ENCODE results near the gene GRIK5.
A peak's percentile ranks its signal among the peaks of the same experiment; 100 is the strongest.
"Not testable (repeated sequence)": the region's sequence is repeated elsewhere in the genome, so short reads cannot be mapped to it uniquely, and the experiment has no call there.

GRIK5 gene, protein sequence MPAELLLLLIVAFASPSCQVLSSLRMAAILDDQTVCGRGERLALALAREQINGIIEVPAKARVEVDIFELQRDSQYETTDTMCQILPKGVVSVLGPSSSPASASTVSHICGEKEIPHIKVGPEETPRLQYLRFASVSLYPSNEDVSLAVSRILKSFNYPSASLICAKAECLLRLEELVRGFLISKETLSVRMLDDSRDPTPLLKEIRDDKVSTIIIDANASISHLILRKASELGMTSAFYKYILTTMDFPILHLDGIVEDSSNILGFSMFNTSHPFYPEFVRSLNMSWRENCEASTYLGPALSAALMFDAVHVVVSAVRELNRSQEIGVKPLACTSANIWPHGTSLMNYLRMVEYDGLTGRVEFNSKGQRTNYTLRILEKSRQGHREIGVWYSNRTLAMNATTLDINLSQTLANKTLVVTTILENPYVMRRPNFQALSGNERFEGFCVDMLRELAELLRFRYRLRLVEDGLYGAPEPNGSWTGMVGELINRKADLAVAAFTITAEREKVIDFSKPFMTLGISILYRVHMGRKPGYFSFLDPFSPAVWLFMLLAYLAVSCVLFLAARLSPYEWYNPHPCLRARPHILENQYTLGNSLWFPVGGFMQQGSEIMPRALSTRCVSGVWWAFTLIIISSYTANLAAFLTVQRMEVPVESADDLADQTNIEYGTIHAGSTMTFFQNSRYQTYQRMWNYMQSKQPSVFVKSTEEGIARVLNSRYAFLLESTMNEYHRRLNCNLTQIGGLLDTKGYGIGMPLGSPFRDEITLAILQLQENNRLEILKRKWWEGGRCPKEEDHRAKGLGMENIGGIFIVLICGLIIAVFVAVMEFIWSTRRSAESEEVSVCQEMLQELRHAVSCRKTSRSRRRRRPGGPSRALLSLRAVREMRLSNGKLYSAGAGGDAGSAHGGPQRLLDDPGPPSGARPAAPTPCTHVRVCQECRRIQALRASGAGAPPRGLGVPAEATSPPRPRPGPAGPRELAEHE

DNA sequence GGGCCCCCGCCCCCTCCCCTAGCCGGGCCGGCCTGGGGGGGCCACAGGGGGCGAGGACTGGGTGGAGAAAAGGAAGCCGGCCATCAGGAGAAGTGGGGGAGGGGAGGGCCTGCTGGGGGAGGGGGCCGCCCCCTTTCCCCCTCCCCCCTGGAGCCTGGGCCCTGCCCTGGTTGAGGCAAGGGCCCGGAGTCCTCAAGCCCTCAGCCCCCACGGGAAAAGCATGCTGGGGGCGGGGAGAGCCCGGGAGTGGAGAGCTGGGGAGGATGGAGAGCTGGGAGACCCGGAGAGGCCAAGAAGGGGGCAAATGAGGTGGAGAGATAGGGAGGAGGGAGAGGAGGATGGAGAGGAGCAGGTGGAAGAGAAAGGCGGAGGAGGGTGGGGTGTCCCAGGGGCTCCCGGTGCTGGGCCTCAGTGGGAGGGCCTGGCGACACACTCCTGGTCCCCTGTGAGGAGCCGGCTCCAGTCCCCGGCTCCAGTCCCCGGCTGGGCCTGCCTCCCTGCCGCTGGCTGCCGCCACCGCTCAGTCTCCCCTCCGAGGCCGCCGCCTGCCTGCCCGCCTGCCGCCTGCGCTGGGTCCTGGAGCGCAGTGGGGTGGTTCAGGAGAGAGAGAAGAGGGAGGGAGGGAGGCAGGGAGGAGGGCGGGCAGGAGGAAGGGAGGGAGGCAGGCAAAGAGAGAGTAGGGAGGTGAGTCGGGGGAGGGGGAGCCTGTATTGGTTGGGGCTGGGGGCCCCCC is at the start of gene GRIK5:
Gene GRIK5, minus strand, starts transcription at position 588 of the 733 bp plus-strand sequence. CDS start 4,436 bp downstream, outside the sequence.
- DNase-seq, result no peak

DNA sequence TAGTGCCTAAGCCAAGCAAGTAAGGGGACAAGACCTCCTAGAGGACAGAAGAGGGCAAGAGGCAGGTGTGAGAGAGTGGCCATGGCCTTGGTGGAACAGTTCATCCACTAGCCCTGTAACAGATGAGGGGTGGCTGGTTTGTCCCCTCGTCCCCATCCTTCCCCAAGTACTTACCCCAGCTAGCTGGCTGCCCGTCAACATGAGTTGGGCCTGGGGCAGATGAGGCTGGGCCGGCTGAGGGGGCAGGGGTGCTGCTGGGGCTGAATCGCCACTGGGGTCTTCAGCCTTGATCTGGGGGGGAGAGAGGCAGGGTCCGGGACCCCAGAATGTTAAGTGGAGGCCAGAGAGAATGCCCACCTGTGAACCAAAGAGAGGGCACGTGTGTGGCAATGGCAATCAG is 47.1 kb upstream of the GRIK5 start:
- DNase-seq, result no peak

DNA sequence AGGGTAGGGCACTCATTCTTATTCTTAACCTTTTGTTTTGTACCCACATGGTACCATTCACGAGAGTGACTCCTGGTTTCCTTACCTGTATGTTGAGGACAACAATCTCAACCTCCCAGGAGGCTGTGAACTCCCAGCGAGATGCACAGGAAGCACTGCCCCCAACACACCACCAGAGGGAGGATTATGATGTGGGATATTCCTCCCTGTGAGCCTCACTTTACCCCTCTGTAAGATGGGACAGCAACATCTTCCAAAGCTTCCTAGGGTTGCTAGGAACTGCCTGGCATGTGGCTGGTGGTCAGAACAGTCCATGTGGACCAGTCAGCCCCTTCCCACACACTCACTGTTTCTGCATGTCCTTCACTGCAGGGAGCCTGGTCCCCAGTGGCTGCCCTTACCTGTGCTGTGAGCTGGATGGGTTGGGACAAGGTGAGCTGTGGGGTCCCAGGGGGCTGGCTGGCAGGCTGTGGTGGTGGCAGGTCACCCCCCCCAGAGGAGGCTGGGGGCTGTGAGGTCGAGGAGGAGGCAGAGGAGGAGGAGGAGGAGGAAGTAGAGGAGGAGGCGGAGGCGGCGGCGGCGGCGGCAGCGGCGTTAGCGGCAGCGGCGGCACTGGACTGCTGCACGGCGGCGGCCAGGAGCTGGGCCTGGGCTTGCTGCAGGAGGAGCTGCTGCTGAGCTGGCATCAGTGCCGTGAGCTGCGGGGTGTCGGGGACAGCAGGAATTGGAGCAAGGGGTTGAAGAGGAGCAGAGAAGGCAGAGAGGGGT is 46.5 kb upstream of the GRIK5 start:
- DNase-seq, result no peak

DNA sequence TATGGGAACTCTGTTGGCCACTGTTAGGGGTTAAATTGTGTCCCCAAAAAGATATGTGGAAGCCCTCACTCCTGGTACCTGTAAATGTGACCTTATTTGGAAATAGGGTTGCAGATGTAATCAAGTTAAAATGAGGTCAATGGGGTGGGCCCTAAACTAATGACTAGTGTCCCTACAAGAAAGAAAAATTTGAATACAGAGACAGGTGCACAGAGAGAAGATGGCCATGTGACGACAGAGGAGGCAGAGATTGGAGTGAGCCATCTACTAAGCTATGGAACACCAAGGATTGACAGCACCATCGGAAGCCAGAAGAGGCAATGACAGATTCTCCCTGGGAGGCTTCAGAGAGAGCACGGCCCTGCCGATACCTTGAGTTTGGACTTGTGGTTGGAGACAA is 45.7 kb upstream of the GRIK5 start:
- no peak for DNase-seq

DNA sequence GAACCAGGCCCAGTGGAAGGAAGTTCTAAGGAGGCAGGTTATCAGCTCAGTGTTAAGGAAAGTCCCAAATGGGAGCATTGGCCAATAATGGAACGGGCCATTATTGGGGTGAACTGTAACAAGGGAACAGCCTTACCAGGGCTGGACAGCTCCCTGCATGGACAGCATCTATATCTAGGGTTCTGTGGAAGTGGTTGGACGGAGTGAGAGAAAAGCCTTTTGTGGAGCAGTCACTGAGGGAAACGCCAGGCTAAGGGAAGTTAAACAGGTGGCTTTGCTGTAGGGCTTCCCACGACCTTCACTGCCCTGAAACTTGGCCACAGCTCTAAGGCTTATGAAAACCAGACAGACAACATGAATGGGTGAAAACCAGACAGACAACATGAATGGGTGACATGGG is 45.2 kb upstream of the GRIK5 start:
- no peak for DNase-seq

DNA sequence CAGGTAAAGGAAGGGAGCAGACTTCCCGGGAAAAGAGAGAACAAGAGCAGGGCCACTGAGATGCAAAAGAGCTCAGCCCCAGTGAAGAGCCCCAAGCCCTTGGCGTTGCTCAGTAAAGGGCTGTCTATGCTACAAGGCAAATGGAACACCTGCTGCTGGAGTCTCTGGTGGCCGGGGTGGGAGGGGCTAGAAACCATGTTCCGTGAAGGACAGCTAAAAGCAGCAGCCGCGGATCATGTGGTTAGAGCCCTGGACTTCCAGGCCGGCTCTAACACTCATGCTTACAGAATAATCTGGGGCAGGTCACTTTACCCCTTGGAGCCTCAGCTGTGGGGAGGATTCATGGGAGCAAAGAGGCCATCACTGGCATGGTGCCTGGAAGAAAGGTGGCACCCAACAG is 44.4 kb upstream of the GRIK5 start:
- DNase-seq, result peak; percentile 91

DNA sequence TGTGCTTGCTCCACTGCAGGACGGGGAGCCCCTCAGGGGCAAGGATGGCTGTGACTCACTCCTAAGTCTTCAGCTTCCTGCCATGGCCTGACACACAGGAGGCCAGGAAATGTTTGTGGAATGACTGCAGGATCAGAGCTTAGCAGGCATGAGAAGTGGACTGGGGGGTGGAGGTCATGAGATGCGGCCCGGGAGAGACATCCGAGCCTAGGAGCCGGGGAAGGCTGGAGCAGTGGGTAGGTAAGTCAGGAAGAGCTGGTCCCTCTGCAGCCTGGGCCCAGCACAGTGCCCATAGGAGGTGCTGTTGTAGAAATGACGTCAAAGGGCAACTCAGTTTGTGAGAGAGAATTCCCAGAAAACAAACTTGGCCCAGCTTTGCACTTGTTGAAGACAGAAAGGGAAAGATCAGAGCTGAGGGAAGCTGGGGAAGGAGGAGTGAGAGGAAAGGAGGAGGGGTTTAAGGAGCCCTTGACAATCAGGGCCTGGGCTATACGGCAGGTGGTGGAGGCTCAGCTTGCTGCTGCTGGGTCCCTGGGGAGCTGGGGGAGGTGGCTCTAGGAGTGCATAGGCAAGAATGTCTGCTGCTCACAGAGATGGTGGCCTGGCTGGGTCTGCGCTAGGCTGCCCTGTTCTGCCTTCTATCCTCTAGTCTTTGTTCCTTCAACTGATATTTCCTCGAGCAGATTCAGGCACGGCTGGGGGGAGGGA is 43.8 kb upstream of the GRIK5 start:
- DNase-seq, result peak; percentile 94

DNA sequence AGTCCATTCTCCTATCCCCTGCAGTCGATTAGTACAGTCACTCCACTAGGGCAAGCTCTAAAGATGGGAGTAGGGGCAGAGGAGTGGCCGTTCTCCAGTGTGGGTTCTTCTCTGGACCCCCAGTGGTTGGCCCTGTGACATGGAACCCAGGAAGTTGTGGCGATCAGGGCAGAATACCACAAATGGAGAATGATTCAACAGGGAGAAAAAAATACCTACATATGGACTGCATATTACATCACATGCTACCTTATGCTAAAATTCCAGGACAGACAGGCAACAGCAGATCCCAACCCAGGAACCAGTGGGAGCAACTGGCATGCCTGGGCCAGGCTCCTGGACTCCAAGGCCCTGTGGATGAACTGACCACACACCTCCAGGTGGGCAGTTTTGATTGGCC is 41.8 kb upstream of the GRIK5 start:
- no peak for DNase-seq

DNA sequence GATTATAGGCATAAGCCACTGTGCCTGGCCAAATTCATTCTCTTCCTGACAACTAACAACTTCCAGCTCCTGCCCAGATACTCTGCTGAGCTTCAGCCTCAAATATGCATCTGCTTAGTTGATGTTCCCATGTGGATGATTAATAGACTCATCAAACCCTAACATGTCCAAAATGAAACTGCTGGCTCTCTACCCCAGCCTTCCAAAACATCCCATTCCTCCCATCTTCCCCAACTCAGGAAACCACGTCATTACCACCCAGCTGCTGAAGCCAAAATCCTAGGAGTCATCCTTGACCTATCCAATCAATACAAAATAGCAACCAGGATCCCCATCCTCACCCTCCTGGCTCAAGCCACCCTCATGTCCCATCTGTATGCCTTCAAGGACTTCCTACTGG is 41.4 kb upstream of the GRIK5 start:
- DNase-seq, result no peak

DNA sequence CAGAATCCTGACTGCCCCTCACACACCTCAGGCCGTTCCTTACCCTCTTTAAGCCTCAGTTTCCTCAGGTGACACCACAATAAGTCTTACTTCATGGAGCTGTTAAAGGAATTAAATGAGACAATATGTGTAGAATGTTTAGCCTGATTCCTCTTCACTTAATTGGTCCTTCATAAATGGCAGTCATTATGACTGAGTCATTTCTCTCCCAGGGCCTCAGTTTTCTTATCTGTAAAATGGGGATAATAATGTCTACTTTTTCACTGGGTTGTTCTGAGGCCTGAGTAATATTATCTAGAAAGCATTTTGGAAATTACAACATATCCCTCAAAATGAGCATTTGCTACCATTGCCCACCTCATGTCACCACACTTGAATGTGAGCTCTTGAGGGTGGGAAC is 40.7 kb upstream of the GRIK5 start:
- no peak for DNase-seq

DNA sequence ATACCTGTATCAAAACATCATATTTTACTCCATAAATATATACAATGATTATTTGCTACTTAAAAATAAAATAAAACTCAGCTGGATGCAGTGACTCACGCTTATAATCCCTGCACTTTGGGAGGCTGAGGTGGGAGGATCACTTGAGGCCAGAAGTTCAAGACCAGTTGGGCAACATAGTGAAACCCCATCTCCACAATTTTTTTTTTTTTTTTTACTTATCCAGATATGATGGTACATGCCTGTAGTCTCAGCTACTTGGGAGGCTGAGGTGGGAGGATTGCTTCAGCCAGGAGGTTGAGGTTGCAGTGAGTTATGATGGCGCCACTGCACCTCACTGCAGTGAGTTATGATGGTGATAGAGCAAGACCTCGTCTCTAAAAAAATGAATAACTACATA is 39.9 kb upstream of the GRIK5 start:
- no peak for DNase-seq

DNA sequence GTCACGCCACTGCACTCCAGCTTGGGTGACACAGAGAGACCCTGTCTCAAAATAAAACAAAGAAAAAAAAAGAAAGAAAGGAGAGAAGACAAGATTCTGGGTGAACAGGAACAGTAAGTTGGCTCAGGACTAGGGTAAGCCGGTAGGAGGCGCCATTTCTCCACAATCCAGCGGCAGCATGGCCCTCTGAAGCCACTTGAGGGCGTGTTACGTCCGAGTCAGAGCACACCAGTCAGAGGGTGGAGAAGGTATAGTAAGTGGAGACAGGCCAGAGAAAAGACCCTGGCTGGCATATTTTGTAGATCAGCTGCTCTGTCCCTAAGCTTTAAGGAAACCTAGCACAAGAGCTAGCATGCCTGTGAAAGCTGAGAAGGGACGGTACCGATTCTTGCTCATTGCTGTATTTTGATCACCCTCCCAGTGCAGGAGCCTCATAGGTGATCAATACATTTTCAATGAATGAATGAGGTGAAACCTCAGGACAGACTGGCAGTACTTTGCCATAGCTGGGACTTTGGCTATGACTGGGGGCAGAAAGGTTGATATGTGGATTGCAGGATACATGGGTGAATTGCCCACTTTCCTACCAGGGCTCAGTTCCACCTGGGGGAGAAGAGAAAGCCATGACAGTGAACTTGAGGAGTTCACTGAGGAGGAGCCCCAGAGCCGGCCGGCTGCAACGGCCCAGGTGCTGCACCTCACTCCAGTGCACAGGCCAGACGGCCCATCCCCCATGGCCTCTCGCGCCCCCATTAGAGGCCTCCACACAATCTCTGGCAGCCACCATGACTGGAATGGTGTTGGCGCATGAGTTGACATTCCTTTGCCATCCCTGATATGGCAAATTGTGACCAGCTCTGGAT is 38.8 kb upstream of the GRIK5 start:
- peak; percentile 74 for DNase-seq

DNA sequence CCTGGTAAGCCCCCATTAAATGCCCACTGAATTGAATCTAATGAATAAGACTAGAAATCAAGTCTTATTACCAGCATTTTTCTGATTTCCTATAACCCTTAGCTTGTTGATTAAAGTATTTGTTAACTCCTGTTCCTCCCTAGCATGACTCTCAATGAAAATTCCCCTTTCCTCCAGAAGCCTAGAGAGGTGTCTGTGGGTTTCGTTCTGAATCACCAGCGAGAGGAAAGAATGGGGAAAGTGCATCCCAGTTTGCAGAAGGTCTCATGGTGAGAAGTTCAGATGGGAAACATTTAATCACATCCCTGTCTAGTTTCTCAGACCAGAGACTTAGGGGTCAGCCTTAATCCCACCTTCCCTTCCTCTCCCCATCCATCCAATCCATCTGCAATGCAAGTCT is 35.4 kb upstream of the GRIK5 start:
- DNase-seq, result no peak

DNA sequence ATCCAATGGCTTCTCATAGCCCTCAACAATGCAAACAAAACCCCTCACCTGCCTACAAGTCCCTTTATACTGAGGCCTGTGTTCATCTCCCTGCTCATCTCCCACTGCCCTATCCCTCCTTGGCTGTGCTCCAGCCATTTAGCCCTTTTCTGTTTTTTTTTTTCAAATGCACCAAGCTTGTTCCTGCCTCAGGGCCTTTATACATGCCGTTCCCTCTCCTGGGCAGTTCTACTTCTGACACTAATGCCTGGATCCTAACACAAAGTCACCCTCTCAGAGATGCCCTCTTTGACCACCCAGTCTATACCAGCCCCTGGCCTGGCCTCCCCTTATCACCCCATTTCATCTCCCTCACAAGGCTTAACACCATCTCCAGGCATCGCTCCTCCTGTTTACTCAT is 32.9 kb upstream of the GRIK5 start:
- no peak for DNase-seq

DNA sequence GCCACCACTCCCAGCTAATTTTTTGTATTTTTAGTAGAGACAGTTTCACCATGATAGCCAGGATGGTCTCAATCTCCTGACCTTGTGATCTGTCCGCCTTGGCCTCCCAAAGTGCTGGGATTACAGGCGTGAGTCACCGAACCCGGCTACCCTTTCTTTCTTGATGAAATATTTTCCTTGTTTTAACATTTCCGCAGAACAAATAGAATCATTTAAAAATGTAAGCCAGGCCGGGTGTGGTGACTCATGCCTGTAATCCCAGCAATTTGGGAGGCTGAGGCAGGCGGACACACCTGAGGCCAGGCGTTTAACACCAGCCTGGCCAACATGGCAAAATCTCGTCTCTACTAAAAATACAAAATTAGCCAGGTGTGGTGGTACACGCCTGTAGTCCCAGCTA is 30.2 kb upstream of the GRIK5 start:
- DNase-seq, result not testable (repeated sequence)

DNA sequence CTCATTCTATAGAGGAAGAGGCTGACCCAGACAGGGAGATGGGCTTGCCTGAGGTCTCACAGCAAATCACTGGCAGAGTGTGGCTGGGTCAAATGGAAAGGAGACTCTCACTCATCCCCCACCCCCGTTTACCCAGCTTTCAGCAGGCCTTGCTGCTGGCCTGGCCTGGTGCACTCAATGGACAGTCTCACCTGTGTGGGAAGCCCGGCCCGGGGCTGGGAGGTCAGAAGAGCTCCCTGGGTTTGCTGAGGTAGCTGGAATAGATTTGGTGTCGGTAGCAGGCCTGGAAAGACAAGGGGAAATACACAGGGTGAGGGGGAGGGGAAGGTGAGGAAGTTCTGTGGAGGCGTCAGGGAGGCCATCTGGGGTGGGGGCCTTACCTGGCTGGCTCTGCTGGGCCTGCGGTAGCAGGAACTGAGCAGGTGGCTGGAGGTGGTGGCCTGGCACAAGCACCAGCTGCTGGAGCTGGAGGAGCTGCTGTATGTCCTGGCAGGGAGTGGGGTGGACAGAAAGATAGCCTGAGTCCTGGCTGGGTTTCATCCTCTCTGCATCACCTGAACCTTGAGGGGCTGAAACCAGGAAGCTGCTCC is 29.4 kb upstream of the GRIK5 start:
- DNase-seq, result no peak

DNA sequence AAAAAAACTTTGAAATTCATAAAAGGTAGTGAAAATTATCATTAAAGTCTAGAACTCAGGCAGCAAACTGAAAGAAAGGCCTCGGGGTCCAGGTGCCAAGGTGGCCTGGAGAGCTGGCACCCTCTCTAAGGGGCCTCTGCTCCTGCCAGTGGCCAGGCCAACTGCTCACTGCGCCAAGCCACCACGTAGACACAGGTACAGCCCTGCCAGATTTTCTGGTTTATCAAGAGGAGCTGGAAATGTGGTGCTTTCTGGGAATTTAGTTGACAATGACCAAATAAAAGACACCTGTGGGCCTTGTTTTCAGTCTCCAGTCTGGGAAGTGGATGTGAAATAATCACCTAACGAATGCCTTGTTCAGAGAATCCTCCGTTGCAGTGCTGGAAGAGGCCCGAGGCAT is 28.8 kb upstream of the GRIK5 start:
- no peak for DNase-seq

DNA sequence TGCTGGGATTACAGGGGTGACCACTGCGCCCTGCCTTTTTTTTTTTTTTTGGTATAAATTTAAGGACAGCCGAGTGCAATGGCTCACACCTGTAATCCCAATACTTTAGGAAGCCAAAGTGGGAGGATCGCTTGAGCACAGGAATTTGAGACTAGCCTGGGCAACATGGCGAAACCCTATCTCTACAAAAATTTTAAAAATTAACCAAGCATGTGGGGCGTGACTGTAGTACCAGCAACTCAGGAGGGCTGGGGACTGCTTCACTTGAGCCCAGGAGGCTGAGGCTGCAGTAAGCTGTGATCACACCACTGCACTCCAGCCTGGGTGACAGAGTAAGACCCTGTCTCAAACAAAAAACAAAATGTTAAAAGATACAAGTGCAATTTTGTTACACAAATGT is 27.5 kb upstream of the GRIK5 start:
- DNase-seq, result no peak

DNA sequence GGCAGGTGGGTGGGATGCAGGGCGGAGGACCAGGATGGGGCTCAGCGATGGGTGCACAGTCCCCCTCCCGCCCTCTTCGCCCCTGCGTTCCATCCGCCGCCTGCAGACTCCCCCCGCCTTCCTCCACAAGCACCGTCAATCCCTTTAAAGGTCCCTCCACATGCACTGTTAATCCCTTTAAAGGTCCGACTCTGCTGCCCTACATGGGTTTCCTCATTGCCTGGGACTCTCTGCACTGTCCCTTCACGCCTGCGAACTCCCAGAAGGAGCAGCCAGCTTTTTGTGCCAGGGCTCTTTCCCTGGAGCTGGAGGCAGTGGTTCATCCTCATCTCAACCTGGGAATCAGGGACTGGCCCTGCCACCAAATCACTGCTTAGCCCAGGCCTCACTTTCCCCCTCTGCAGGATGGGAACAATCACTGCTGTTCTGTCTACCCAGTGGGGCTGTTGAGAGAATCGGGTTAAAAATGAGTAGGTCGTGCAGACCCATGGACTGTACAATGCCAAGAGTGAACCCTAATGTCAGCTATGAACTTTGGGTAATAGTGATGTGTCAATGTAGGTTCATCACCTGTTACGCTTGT is 26.3 kb upstream of the GRIK5 start:
- no peak for DNase-seq

DNA sequence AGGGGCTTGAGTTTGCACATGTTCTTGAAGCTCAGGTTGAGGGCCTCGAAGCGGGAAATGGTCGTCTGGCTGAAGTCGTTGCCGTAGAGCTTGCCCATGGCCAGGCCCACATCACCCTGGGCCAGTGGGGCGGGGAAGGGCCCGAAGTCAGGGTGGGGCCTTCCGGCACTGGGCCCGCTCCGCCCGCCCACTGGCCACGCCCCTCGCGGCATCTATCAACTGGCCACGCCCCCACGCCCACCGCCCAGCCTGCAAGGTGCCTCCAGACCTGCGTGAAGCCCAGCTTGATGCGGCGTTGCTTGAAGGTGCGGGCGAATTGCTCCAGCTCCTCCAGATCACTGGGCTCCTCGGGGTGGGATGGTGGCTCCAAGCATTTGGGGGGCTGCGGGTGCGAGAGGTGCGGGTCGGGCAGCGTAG is 25.8 kb upstream of the GRIK5 start:
- no peak for DNase-seq

Data from NCI-H187 treated with DMSO at 0.1 percent for 48 hours (cell line).